ENCODE measurements around the gene UPK1A. TPM values are rescaled to one million over a fixed set of nuclear protein-coding genes. Genes with fewer than 3 reads are reported as not detected.

Gene UPK1A
- total and polyA plus RNA-seq, 9 of the 15 experiments (the other 6 are each of a cell fraction or from before 2014, with no cell fraction given) = 0.06 to 0.13 TPM; not detected in 7

- no peak for TF ChIP-seq ZNF518B (CRISPR knock-in tag; IDR thresholded peaks at IDR 0.05)
- TF ChIP-seq E4F1 (CRISPR knock-in tag; IDR thresholded peaks at IDR 0.05; ENCODE audit: borderline replicate concordance) = no peak
- TF ChIP-seq TOE1 (IDR thresholded peaks at IDR 0.05; ENCODE audit: borderline replicate concordance) = peak; percentile 54; the same call in 1 of the 2 replicates
- TF ChIP-seq TOE1 (CRISPR knock-in tag; IDR thresholded peaks at IDR 0.05; ENCODE audit: borderline replicate concordance, low read depth) = 0 out of 2 replicates have a peak, but pooled peaks have one; percentile 62
- TF ChIP-seq ZNF75A (CRISPR knock-in tag; IDR thresholded peaks at IDR 0.05) = no peak
- peak; percentile 77 for TF ChIP-seq MAX (CRISPR knock-in tag; IDR thresholded peaks at IDR 0.05)
- TF ChIP-seq NR2C2 (CRISPR knock-in tag; IDR thresholded peaks at IDR 0.05) = peak; percentile 14; the same call in 1 of the 2 replicates
- TF ChIP-seq NR2C2 (tag; IDR thresholded peaks at IDR 0.05) = peak; percentile 95
- TF ChIP-seq EWSR1 (IDR thresholded peaks at IDR 0.05; ENCODE audit: borderline replicate concordance, low read depth, partially characterized antibody) = no peak
- peak; percentile 24 for TF ChIP-seq HNRNPLL (IDR thresholded peaks at IDR 0.05; ENCODE audit: low read depth, low read length, poor library complexity, severe bottlenecking)
- TF ChIP-seq BRF1 (IDR thresholded peaks at IDR 0.05; ENCODE audit: borderline replicate concordance, extremely low read depth, insufficient read length) = no peak
- TF ChIP-seq RAD21 (CRISPR knock-in tag; conservative IDR thresholded peaks at IDR 0.05 in 1 of 2, IDR thresholded peaks at IDR 0.05 in 1 of 2) = peak; percentile 89 to 94
- peak; percentile 93 for TF ChIP-seq STAG1 (CRISPR knock-in tag; IDR thresholded peaks at IDR 0.05; ENCODE audit: borderline replicate concordance)
- no peak for TF ChIP-seq ZNF140 (CRISPR knock-in tag; IDR thresholded peaks at IDR 0.05)
- peak in 1 of 2 experiments; percentile 3 for TF ChIP-seq E2F6 (IDR thresholded peaks at IDR 0.05; ENCODE audit: borderline replicate concordance in 1 of 2, extremely low read depth in 1 of 2, insufficient read depth in 1 of 2, insufficient read length in 1 of 2, low read depth in 1 of 2, low read length in 1 of 2, poor library complexity in 1 of 2, severe bottlenecking in 1 of 2)
- TF ChIP-seq FOXO4 (CRISPR knock-in tag; IDR thresholded peaks at IDR 0.05) = no peak
These were observed 50.7 kb downstream of the UPK1A start (continued) for GRCh38 chr19:35716801-35717664.

Data from K562 (cell line).